Measurements from ENCODE around the gene PPM1B.

- TF ChIP-seq ZNF792 (CRISPR knock-in tag; IDR thresholded peaks at IDR 0.05) (no peak), ZNF530 (CRISPR knock-in tag; IDR thresholded peaks at IDR 0.05; ENCODE audit: low read depth) (no peak), CTCF (CRISPR knock-in tag; IDR thresholded peaks at IDR 0.05) (no peak), KAT8 (CRISPR knock-in tag; IDR thresholded peaks at IDR 0.05) (no peak), EZH2 (conservative IDR thresholded peaks at IDR 0.05; ENCODE audit: low read depth, low read length) (no peak), ZNF609 (CRISPR knock-in tag; IDR thresholded peaks at IDR 0.05; ENCODE audit: borderline replicate concordance) (no peak), ZNF280D (CRISPR knock-in tag; IDR thresholded peaks at IDR 0.05) (no peak), ZHX1 (CRISPR knock-in tag; IDR thresholded peaks at IDR 0.05; ENCODE audit: low read depth) (no peak), PRDM15 (CRISPR knock-in tag; IDR thresholded peaks at IDR 0.05) (no peak), HOXA7 (CRISPR knock-in tag; IDR thresholded peaks at IDR 0.05) (no peak), HINFP (CRISPR knock-in tag; IDR thresholded peaks at IDR 0.05; ENCODE audit: low read depth) (no peak), SNAI1 (CRISPR knock-in tag; IDR thresholded peaks at IDR 0.05; ENCODE audit: borderline replicate concordance) (no peak)
Observed at GRCh38 chr2:44195714-44196113, 27.0 kb downstream of the PPM1B start.
